ENCODE results near the gene UBE2U.

The UBE2U gene

DNA sequence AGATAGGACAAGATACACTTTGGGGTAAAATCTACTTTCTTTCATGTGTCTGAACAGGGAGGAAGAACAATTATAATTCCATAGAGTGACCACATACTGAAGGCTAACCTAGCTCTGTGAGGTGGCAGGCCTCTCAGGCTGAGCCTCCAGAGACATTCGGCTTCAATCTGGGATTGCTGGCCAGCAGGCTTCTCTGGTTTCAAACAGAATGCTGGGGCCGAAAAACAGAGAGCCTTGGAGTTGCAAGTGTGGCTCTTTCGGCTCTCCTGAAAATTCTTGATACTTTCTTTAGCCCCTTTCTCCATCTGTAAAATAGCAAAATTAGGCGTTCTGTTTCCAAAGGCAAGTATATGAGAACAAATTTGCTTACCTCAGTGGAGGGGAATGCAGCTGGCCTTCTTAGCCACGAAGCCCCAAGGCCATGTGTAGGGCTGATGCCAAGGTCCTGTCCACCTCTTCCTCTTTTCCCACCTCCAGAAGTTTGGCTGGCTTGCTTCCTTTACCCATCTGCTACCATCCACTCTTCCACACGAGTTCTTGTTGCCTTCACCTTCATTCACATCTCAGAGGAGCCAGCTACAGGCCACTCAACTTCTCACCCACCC, 30.0 kb upstream of the UBE2U start:
- DNase-seq (ENCODE audit: extremely low spot score): no peak
- POLR2A ChIA-PET: no interaction called here

DNA sequence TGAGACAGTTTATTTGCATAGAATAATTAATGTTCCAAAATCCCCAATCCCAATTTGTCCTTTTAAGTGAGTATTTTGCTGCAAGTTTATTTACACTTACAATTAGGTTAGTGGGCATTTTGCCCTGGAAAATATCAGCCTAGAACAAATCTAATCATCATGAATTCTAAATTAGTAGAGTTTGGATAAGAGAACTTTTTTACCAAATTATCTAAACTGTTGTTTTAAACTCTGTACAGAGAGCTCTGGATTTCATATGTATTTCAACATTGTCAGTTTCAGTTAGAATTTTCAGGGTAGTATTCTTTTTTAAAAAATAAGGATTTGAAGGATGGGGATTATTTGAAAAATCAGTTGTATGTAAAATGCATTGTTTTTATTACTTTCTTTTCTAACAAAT, 27.8 kb upstream of the UBE2U start:
- CTCF ChIA-PET: no interaction called here
- POLR2A ChIA-PET: no interaction called here
- no peak for TF ChIP-seq CTCF (IDR thresholded peaks at IDR 0.05; ENCODE audit: control extremely low read depth, extremely low read depth, low read depth, missing control alignments)
- no peak for DNase-seq (ENCODE audit: extremely low spot score)

More for the DNA sequence above, 30.0 kb upstream of the UBE2U start:
- no peak for TF ChIP-seq CTCF (IDR thresholded peaks at IDR 0.05; ENCODE audit: control extremely low read depth, extremely low read depth, low read depth, missing control alignments)
- CTCF ChIA-PET: interaction anchor here (0.8 to 1.4 kb wide), 4 partner anchors 11 to 462 kb away, joined by 3 read pairs; no protein-coding TSS in a partner anchor

GRCh38 chr1:64176659-64177058, 26.8 kb upstream of the UBE2U start:
- TF ChIP-seq CTCF (IDR thresholded peaks at IDR 0.05; ENCODE audit: control extremely low read depth, extremely low read depth, low read depth, missing control alignments): no peak
- DNase-seq (ENCODE audit: extremely low spot score): no peak
- ChIA-PET CTCF (no interaction called here), POLR2A (no interaction called here)

DNA sequence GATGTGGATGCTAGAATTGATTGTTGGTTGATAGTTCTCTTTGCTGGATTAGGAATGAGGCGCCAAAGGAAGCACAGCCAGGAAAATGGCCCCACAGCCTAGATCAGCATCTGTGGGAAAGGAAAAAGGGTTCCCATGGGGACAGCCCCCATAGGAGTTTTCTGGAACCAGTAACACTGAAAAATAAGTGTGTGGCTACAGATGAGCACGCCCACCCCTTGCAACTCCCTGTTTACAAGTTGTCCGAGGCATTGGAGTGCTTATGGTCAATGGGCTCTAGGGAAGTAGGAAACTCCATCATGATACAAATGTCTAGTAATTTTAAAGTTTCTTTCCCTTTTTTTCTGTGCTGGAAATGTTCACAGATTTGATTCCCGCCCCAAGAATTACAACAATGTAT, 23.8 kb upstream of the UBE2U start:
- DNase-seq (ENCODE audit: extremely low spot score): no peak
- ChIA-PET CTCF (no interaction called here), POLR2A (no interaction called here)
- TF ChIP-seq CTCF (IDR thresholded peaks at IDR 0.05; ENCODE audit: control extremely low read depth, extremely low read depth, low read depth, missing control alignments): no peak

GRCh38 chr1:64182207-64182606, 21.2 kb upstream of the UBE2U start:
- POLR2A ChIA-PET: no interaction called here
- no peak for TF ChIP-seq CTCF (IDR thresholded peaks at IDR 0.05; ENCODE audit: control extremely low read depth, extremely low read depth, low read depth, missing control alignments)
- CTCF ChIA-PET: interaction anchor here (1.2 to 1.9 kb wide), 2 partner anchors 11 to 16 kb away, joined by 3 to 5 read pairs; no protein-coding TSS in a partner anchor
- no peak for DNase-seq (ENCODE audit: extremely low spot score)

DNA sequence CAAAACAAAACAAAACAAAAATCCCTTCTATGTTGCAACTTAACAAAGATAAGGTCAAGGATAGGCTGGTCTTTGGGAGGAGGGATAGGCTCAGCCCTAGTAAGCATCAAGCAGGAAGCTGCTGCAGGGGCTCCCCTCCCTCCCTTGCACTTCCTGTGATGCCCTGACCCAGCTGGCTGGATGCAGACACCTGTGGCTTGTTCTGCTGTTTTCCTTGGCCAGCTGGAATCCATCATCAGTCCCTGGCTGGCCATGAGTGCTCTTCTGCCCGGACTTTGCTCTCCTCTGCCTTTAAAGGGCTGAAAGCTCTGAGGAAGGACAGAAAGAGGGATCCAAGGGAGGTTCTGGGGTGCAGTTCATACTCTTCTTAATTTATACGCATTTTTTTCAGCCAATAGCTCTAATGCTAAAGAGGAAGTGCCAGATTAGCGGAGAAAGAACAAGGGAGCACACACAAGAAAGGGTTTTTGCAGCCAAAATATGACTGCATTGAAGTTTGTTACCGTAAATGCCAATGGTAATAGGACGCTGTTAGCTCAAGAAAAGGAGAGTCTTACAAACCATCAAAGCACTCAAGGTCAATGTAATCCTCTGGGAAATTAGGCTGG, 19.9 kb upstream of the UBE2U start:
- ChIA-PET CTCF (interaction anchor here (1.2 to 3.1 kb wide), 3 partner anchors 10 to 46 kb away, joined by 3 to 16 read pairs (median 5); no protein-coding TSS in a partner anchor), POLR2A (no interaction called here)
- no peak for DNase-seq (ENCODE audit: extremely low spot score)
- no peak for TF ChIP-seq CTCF (IDR thresholded peaks at IDR 0.05; ENCODE audit: control extremely low read depth, extremely low read depth, low read depth, missing control alignments)

All from GM10248 (cell line).